HG03066 (cell line): ENCODE results near the gene PALD1.

Experiments
- ATAC-seq: cut with Tn5 transposase; IDR thresholded peaks from one replicate; pipeline ENCODE4 v1.9.1; 2021; ENCODE audit warnings: low read depth; ENCODE audit not compliant: unreplicated experiment

PALD1 gene

GRCh38 chr10:70478191-70479164, at the start of gene PALD1:
Gene PALD1, plus strand, starts transcription at chr10:70478767. Its CDS starts 47,185 bp downstream, at chr10:70525952.
- ATAC-seq: no peak

- ATAC-seq: no peak
Observed at GRCh38 chr10:70430493-70431445, 47.8 kb upstream of the PALD1 start.

DNA sequence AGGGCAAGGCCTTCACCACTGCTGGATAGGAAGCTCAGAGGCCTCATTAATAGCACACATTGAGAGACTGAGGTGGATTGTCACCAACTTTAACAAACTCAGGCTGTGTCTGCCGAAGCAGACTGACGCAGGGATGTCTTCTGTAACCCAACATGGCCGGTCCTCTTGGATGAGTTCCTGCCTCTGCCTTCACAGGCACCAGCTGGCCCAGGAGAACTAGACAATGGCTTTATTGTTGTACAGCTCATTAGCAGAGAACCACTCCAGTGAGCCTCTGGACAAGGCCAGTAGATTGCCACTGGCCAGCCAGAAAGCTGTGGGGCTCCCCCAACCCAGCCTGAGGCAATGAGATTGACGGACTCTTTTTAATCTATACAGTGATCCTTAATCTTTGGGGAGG, 46.5 kb upstream of the PALD1 start:
- ATAC-seq: no peak

- ATAC-seq: no peak
Observed at GRCh38 chr10:70432561-70433263, 45.9 kb upstream of the PALD1 start.

DNA sequence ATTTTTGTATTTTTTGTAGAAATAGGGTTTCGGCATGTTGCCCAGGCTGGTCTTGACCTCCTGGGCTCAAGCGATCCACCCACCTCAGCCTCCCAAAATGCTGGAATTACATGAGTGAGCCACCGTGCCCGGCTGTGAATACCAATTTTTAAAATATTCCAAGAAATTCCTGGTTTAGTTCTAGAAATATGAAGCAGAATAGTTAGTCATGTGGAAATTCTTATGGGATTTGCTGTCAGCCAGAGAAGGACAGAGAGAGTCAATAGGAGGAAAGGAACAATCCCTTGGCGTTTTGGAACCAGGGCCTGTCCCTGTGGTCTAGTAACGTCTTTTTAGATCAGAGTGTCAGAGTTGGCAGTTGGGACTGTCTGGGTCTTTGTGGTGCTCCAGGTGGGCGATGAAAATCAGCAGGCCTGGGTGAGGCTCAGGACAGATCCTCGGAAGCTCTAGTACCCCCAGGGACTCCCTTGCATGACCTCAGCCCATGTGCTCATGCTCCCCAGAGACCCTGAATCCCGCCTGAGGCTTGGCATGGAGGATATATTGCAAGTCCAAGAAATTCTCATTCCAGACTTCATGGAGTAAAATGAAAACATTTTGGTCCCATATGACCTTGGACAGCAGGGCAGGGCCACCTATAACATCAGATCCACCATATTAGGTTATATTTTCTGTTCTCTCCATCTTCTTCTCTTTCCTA, 44.8 kb upstream of the PALD1 start:
- ATAC-seq: no peak

- no peak for ATAC-seq
Observed at GRCh38 chr10:70435241-70436085, 43.1 kb upstream of the PALD1 start.

DNA sequence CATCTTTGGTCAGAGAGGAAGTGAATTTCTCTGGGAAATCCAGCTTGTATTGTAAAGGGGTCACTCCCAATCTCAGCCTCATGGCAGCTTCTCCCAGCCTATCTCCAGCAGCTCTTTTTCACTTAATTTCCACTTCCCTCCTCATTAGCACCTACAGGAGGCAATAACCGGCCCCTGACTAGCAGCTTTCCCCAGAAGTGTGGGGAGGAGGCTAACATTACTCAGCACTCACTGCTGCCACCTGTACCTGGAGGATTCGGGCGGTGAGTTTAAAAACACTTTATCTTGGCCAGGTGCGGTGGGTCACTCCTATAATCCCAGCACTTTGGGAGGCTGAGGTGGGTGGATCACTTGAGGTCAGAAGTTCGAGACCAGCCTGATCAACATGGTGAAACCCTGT, 40.8 kb upstream of the PALD1 start:
- ATAC-seq: no peak

- no peak for ATAC-seq
Observed at GRCh38 chr10:70440296-70441160, 38.0 kb upstream of the PALD1 start.

DNA sequence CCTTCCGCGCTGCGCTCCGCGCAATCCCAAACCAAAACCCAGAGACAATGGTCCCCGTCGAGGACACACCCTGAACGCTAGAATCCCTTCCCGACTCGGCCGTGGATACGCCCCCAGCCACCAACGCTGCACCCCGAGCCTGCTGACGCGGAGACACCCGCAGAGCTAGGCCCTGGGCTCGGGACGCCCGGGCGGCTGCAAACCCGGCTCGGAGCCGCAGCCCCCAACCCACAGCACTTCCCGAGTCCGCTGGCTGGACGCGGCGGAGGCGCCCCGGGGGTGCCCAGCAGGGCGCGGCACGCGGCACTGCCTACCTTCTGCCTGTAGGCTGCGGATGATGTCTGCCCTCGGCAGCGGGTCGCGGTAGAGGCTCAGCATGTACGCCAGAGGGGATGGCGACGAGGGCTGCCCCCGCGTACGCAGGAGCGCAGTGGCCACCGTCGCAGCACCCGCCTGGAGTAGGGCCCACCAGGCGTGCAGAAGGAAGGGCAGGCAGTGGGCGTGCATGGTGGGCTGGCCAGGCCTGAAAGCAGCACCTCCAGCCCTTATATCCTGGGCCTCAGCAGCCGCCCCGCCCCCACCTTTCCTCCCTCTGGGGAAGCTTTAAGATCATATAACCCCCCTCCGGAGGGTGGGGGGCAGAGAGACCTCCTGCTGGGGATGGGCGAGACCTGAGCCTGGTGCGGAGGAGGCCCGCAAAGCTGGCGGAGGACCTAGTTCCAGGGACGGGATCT, 37.2 kb upstream of the PALD1 start, which contains the start of gene NODAL:
NODAL (minus strand) TSS at position 521 of the 734 bp plus-strand sequence; CDS start at position 507, 14 bp downstream.
- no peak for ATAC-seq

- ATAC-seq: no peak
Observed at GRCh38 chr10:70441895-70442309, 36.7 kb upstream of the PALD1 start.

GRCh38 chr10:70442332-70442988, 36.1 kb upstream of the PALD1 start:
- ATAC-seq: no peak

- no peak for ATAC-seq
Observed at GRCh38 chr10:70444744-70445143, 33.8 kb upstream of the PALD1 start.

DNA sequence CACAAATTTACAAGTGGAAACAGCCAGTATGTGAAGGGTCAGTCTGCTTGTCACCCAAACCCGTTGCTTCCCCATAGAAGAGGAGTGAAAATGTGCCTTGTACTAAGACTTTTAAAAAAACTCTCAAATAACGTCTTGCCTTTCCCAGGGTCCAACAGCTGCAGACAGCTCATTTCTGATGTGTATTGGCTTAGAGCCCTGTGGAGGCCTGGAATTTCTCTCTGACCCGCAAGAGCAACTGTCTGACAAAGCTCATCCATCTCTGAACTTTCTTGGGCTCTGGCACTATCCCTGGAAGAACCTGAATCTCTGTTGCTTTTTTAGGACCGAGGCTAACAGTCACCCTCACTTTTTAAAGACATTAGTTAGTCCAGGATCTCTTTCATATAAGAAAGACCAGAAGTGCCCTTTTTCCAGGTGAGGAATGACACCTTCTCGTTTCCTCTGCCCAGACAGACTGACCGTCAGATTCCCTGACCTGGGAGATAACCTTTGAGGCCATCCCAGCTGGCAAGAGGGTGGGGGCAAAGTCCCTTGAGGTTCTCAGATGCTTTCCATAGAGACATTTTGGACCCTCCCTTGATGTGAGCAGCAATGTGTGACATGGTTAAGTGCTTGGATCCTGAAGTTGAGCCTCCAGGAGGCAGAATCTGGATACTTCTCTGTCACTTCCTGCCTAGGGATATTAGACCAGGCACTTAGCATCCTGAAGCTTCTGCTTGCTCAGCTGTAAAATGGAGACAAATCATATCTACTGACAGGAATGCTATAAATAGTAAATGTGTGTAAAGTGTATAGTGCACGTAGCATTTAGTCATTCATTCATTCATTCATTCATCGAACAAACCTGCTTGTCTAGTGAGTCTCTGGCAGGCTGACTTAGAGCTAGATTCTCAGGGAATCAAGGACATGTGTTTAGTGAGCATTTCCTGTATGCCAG, 32.6 kb upstream of the PALD1 start:
- ATAC-seq: no peak

DNA sequence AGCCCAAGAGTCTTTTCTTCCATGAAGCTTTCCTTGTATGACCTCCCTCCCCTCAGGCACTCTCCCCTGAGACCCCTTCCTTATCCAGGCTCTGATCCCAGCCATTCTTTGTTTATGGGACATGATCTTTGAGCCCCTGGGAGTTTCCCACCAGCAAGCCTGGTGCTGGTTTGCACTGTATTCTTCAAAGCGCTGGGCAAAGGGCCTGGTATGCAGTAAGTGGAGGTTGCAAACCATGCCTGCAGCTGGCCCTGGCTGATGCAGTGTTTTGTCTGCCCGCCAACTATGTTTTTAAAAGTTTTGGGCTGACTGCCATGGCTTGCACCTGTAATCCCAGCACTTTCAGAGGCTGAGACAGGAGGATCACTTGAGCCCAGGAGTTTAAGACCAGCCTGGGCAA, 30.3 kb upstream of the PALD1 start:
- no peak for ATAC-seq

DNA sequence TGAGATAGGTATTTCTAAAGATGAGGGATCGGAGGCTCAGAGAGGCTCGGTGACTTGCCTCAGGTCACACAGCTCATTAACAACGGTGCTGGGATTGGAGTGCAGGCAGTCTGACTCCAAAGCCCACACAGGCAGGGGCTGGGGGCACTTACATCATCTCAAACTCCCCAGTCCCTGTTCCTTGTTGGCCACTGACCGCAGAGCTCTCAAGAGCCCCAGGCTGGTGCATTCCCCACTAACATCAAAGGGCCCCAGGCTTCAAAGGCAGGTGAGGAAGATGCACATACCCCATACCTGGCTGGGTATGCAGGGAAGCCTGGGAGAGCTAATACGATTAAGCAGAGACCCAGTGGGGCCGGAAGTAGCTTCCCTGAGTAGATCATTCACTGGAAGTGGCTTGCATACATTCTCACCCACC, 23.3 kb upstream of the PALD1 start:
- no peak for ATAC-seq

DNA sequence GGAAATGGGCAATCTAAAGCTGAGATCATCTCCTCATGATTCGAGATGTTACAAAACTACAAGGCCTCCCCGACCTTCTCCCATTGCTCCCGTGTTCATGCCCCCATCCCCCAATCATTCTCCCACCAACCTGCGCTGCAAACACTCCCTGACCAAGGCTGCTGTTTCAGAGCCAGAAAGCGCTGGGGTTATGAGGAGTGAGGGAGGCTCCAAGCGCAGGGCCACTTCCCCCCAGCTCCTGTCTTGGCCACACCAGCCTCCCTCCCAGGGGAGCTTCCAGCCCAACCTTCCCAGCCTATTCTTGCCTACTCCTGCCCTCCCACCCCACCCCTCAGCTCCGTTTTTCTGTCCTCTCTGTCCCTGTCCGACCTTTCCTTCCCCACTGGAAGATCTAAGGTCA, 22.4 kb upstream of the PALD1 start:
- ATAC-seq: no peak
